Coronary artery (tissue), 2 donors: ENCODE data around the gene RALGAPB.

Experiments used
- DNase-seq: peaks from one replicate; pipeline ENCODE4 v3.0.0-alpha.2; 2017; ENCODE audit warnings: low spot score
- H3K27ac ChIP-seq, 2 donors: fragments of 200-600 bp; sonication (generic); one replicate each; pipeline ENCODE4 v1.5.1; 2016 to 2019
- H3K4me3 ChIP-seq: fragments of 200-600 bp; sonication (generic); 2 replicates; pipeline ENCODE4 v1.5.1; 2016; ENCODE audit warnings: mild to moderate bottlenecking, moderate library complexity
- CTCF ChIP-seq: fragments of 200-600 bp; sonication (generic); IDR thresholded peaks from one replicate; pipeline ENCODE4 v1.5.1; 2019; ENCODE audit warnings: antibody characterized with exemption

RALGAPB gene

DNA sequence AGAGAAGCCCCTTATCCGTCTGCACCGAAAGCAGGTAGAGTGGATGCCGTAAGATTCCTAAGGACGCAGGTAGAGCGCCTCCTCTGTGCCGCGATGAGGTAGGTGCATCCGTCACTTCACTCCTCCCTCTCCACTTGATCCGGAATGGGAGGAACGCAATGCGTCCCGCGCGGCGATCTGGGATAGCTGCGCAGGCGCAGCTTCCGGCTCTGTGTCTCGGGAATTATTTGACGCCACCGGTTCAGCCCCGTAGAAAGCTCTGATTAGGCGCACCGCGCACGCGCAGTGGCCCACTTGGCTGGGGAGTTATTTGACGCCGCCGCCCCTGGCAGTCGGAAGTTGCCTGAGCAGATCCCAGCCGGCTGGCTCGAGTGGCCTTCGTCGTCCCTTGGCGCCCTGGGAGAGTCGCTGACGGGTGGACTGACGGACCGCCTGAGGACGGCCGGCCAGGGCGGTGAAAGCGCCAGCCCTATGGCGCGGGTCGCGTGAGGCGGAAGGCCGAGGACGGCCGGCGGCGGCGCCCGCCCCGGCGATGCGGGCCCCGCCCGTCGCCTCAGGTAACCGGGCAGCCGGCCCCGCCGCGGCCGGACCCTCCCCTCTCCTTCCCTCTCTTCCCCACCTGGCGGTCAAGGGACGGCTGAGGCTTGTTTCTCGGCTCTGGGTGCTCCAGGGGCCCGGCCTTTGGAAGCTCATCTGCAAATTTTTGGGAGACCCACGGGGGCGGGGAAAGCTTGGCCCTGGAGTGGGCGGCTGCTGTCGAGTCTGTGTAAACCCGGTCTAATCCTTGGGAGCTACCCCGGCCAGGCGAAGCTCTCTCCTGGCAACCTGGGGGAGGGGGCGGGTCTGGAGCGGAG lies at the start of gene RALGAPB:
TSS of gene RALGAPB (plus strand) at position 331 of the 854 bp plus-strand sequence. CDS start 15,590 bp downstream, outside the sequence.
- H3K27ac ChIP-seq, result peak within 1 kb of the TSS; percentile 84 to 98
- H3K4me3 ChIP-seq, result peak within 1 kb of the TSS; percentile 99
- no peak for TF ChIP-seq CTCF
- DNase-seq, result peak; percentile 99

DNA sequence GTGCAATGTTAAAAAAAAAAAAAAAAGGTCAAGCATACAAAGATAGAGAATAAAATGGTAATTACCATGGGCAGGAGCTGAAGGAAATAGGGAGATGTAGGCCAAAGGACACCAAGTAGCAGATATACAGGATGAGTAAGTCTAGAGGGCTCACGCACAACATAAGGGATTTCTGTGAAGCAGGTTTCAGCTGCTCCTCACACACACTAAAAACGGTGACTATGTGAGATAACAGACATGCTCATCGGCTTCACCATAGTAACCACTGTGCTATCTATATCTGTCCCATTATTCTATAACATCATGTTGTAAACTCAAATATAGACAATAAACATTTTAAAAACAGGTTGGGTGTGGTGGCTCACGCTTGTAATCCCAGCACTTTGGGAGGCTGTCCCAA lies 49.1 kb upstream of the RALGAPB start:
- no peak for TF ChIP-seq CTCF
- no peak overlapping the region for H3K27ac ChIP-seq
- no peak overlapping the region for H3K4me3 ChIP-seq
- no peak for DNase-seq

DNA sequence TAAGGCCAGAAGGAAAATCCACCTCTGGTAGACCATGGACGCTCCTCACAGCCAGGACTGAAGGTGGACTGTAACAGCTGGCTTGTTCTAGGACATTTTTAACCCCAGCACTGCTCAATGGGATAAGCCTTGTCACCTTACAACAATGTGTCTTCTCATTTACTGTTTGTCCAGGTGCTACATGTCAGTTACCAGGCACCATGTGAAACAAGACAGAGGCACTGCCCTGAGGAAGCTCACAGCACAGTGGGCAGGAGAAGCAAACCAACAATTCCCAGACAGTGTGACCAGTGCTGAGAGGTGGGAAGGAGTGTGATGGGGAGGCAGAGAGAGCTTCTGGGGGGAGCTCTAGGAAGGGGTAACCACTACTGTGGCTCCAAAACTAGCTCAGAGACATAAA lies 48.2 kb upstream of the RALGAPB start:
- no peak overlapping the region for H3K27ac ChIP-seq
- DNase-seq, result no peak
- H3K4me3 ChIP-seq, result no peak overlapping the region
- TF ChIP-seq CTCF, result no peak

DNA sequence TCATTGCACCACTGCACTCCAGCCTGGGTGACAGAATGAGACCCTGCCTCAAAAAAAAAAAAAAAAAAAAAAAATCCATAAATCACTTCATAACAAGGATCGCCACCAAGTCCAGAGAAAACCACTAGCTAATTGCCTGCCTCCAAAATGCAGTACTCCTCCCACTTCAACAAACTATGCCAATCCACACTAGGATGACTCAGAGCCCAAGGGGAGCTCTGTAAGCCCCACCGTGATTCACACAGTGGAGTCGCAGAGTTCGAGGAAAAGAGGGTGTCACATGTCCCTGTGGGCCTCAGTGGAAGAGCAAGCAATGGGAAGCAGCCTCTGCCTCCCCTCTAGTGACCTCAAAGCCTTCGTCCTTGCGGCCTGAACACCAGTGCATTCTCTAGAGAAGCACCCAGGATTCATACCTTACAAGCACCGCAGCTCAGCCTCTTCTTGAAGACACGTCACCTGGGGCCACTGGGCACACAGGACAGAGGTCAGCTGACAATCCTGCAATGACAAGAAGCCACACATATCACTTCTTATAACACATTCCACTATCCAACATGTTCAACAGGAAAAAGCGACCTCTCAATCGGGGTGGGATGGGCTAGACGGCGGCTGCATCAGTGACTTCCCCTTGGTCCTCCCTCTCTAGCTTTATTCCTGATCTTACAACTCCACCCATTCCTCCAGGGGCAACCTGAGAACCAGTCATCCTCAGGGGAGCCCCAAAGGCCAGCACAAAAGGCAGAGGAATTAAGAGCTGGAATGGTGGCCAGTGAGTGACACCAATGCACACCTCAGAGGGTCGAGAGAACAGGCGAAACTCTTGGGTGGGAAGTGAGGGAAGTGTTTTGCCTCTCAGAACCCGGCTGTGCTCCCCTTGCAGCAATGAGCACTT lies 46.4 kb upstream of the RALGAPB start:
- DNase-seq, result no peak
- TF ChIP-seq CTCF, result no peak
- H3K27ac ChIP-seq, result no peak overlapping the region
- H3K4me3 ChIP-seq, result no peak overlapping the region

DNA sequence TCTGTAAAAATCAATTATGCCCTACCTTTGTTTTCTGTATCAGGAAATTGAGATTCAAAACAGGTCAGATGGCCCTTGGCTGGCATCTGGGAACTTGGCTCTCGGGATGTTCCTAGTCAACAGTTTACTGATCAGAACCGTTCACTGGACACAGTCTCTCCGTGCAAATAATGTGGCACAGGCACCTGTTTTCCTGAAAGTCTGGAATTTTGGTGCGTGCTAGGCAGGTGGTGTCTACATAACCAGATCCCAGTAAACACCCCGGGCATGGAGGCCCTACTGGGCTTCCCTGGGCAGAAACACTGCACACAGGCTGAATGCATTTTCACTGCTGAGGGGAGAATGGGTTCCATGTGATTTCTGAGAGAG lies 45.0 kb upstream of the RALGAPB start:
- DNase-seq, result no peak
- no peak overlapping the region for H3K4me3 ChIP-seq
- H3K27ac ChIP-seq, result no peak overlapping the region
- no peak for TF ChIP-seq CTCF

DNA sequence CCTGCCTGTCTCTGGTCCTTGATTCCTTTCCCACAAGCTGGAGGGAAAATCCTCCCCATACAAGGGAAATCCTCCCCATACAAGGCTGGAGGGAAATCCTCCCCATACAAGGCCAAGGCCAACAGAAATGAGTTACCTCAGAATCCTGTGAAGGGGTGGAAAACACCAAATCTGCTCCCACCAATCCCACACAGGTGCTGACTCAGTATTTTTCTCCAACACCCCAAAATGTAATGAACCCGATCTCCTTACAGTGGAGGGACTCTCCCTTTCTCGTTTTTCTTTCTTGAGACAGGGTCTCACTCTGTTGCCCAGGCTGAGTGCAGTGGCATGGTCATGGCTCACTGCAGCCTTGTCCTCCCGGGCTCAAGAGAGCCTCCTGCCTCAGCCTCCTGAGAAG lies 43.8 kb upstream of the RALGAPB start:
- no peak overlapping the region for H3K4me3 ChIP-seq
- H3K27ac ChIP-seq, result no peak overlapping the region
- DNase-seq, result no peak
- TF ChIP-seq CTCF, result no peak
